ENCODE results near the gene CLEC11A.
A peak's percentile ranks its signal among the peaks of the same experiment; 100 is the strongest.
"Not testable (repeated sequence)": the region's sequence is repeated elsewhere in the genome, so short reads cannot be mapped to it uniquely, and the experiment has no call there.

Gene CLEC11A

DNA sequence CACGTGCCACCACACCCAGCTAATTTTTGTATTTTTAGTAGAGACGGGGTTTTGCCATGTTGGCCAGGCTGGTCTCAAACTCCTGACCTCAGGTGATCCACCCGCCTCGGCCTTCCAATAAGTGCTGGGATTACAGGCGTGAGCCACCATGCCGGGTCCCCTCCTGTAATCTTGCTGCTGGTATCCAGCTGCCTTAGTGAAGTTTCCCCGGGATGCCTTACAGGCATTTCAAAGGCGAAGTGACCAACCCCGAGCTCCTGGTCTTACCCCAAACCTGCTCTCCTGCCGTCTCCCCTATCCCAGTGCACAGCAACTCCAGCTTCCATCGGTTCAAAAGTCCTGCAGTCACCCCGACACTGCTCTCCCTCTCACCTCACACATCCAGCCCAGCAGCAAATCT lies 43.6 kb downstream of the CLEC11A start:
- WGBS (ENCODE audit: extremely low coverage, insufficient coverage, insufficient read length): no CpG with 5 or more reads among the region's 12 CpGs
- not testable (repeated sequence) for H3K9ac ChIP-seq (ENCODE audit: low read length); H3K9me3 ChIP-seq (ENCODE audit: insufficient read depth, low read depth, low read length); H2BK12ac ChIP-seq (ENCODE audit: low read length); H2BK5ac ChIP-seq (ENCODE audit: low read depth, low read length, poor library complexity); H3K79me2 ChIP-seq (ENCODE audit: control insufficient read depth, insufficient read depth, low read length, poor library complexity); H3K4me3 ChIP-seq (ENCODE audit: low read depth, low read length); H3K4ac ChIP-seq (ENCODE audit: low read depth, low read length); H3K4me1 ChIP-seq (ENCODE audit: control insufficient read depth in 1 of 2, insufficient read depth in 2 of 2, low read length in 2 of 2); H2AK5ac ChIP-seq (ENCODE audit: low read length); H3K14ac ChIP-seq (ENCODE audit: low read length); H3K27me3 ChIP-seq (ENCODE audit: insufficient read depth, low read length); H3K36me3 ChIP-seq (ENCODE audit: control insufficient read depth in 1 of 2, insufficient read depth in 2 of 2, low read length in 2 of 2); H2AFZ ChIP-seq (ENCODE audit: insufficient read depth, low read length, poor library complexity); H3K18ac ChIP-seq (ENCODE audit: low read length); H4K12ac ChIP-seq (ENCODE audit: low read depth, low read length); H3K23ac ChIP-seq (ENCODE audit: low read length); H2BK120ac ChIP-seq (ENCODE audit: insufficient read depth, low read length, poor library complexity)
- Histone ChIP-seq H3K27ac (ENCODE audit: low read depth, low read length) (peak overlapping the region; percentile 35), H4K8ac (ENCODE audit: low read depth, low read length) (peak overlapping the region; percentile 71), H3K4me2 (ENCODE audit: low read length) (peak overlapping the region; percentile 3), H4K91ac (ENCODE audit: low read depth, low read length) (peak overlapping the region; percentile 69), H3K79me1 (ENCODE audit: low read length) (peaks cover 13% of the 10 kb centered on the region)
- peak; percentile 85 to 89 for DNase-seq

DNA sequence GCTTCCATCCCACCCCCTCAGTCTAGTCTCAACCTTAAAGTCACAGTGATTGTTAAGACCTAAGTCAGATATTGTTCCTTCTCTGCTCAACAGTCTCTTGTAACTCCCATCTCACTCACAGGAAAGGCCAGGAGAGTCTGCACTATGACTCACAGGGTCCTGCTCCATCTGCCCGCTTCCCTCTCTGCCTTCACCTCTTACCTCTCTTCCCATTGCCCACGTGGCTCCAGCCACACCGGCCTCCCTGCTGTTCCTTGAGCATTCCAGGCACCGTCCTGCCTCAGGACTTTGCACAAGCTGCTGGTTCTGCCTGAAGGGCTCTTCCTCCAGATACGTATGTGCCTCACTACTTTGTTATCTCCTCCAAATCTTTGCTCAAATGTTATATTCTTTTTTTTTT lies 44.1 kb downstream of the CLEC11A start:
- H3K4me3 ChIP-seq (ENCODE audit: low read depth, low read length); H2AFZ ChIP-seq (ENCODE audit: insufficient read depth, low read length, poor library complexity); H4K8ac ChIP-seq (ENCODE audit: low read depth, low read length); H3K36me3 ChIP-seq (ENCODE audit: control insufficient read depth in 1 of 2, insufficient read depth in 2 of 2, low read length in 2 of 2); H4K12ac ChIP-seq (ENCODE audit: low read depth, low read length); H3K4ac ChIP-seq (ENCODE audit: low read depth, low read length); H2BK120ac ChIP-seq (ENCODE audit: insufficient read depth, low read length, poor library complexity); H4K91ac ChIP-seq (ENCODE audit: low read depth, low read length); H3K9ac ChIP-seq (ENCODE audit: low read length); H3K79me2 ChIP-seq (ENCODE audit: control insufficient read depth, insufficient read depth, low read length, poor library complexity); H3K9me3 ChIP-seq (ENCODE audit: insufficient read depth, low read depth, low read length); H2BK5ac ChIP-seq (ENCODE audit: low read depth, low read length, poor library complexity); H3K18ac ChIP-seq (ENCODE audit: low read length); H3K23ac ChIP-seq (ENCODE audit: low read length); H2BK12ac ChIP-seq (ENCODE audit: low read length); H2AK5ac ChIP-seq (ENCODE audit: low read length); H3K4me1 ChIP-seq (ENCODE audit: control insufficient read depth in 1 of 2, insufficient read depth in 2 of 2, low read length in 2 of 2); H3K27me3 ChIP-seq (ENCODE audit: insufficient read depth, low read length); H3K27ac ChIP-seq (ENCODE audit: low read depth, low read length); H3K4me2 ChIP-seq (ENCODE audit: low read length); H3K14ac ChIP-seq (ENCODE audit: low read length): not testable (repeated sequence)
- no CpG with 5 or more reads among the region's 5 CpGs for WGBS (ENCODE audit: extremely low coverage, insufficient coverage, insufficient read length)
- peak; percentile 94 to 96 for DNase-seq
- H3K79me1 ChIP-seq (ENCODE audit: low read length): peaks cover 13% of the 10 kb centered on the region

DNA sequence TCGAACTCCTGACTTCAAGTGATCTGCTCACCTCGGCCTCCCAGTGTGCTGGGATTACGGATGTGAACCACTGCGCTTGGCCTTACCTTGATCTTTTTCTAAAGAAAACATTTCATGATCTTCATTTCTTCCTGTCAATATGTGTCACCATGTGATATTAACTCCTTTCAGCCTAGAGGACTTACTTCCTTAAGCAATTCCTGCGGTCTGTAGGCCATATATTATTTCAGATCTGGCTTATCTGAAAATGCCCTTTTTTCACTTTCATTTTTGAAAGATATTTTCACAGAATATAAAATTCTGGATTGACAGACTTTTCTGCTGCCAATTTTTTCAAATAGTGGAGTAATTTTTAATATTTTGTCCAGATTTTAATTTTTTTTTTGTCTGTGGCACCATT lies 45.1 kb downstream of the CLEC11A start:
- H3K36me3 ChIP-seq (ENCODE audit: control insufficient read depth in 1 of 2, insufficient read depth in 2 of 2, low read length in 2 of 2): no peaks in the 10 kb centered on the region
- peaks cover 11% of the 10 kb centered on the region for H3K79me1 ChIP-seq (ENCODE audit: low read length)
- H3K23ac ChIP-seq (ENCODE audit: low read length): no peak overlapping the region
- no peak overlapping the region for H3K4me2 ChIP-seq (ENCODE audit: low read length)
- peak overlapping the region; percentile 57 for H4K91ac ChIP-seq (ENCODE audit: low read depth, low read length)
- WGBS (ENCODE audit: extremely low coverage, insufficient coverage, insufficient read length): no CpG with 5 or more reads among the region's 5 CpGs
- no peaks in the 10 kb centered on the region for H3K9me3 ChIP-seq (ENCODE audit: insufficient read depth, low read depth, low read length)
- H3K4me3 ChIP-seq (ENCODE audit: low read depth, low read length): no peak overlapping the region
- H4K12ac ChIP-seq (ENCODE audit: low read depth, low read length): no peak overlapping the region
- no peaks in the 10 kb centered on the region for H3K27me3 ChIP-seq (ENCODE audit: insufficient read depth, low read length)
- H2AK5ac ChIP-seq (ENCODE audit: low read length): no peak overlapping the region
- DNase-seq: no peak
- no peak overlapping the region for H3K27ac ChIP-seq (ENCODE audit: low read depth, low read length)
- peaks cover 1% of the 10 kb centered on the region for H3K79me2 ChIP-seq (ENCODE audit: control insufficient read depth, insufficient read depth, low read length, poor library complexity)
- H3K4ac ChIP-seq (ENCODE audit: low read depth, low read length): no peak overlapping the region
- H3K9ac ChIP-seq (ENCODE audit: low read length): no peak overlapping the region
- H2AFZ ChIP-seq (ENCODE audit: insufficient read depth, low read length, poor library complexity): no peak overlapping the region
- no peak overlapping the region for H2BK120ac ChIP-seq (ENCODE audit: insufficient read depth, low read length, poor library complexity)
- no peak overlapping the region for H2BK5ac ChIP-seq (ENCODE audit: low read depth, low read length, poor library complexity)
- peak overlapping the region; percentile 35 for H4K8ac ChIP-seq (ENCODE audit: low read depth, low read length)
- no peak overlapping the region for H3K18ac ChIP-seq (ENCODE audit: low read length)
- peak overlapping the region; percentile 19 for H3K14ac ChIP-seq (ENCODE audit: low read length)
- H2BK12ac ChIP-seq (ENCODE audit: low read length): no peak overlapping the region
- H3K4me1 ChIP-seq (ENCODE audit: control insufficient read depth in 1 of 2, insufficient read depth in 2 of 2, low read length in 2 of 2): peaks cover 0 to 4% of the 10 kb centered on the region in 2 experiments

GRCh38 chr19:50770164-50770563 lies 47.0 kb downstream of the CLEC11A start, which contains the start of gene GPR32:
GPR32 (plus strand) TSS chr19:50770464; CDS start chr19:50770601, 137 bp downstream.
- no CpG with 5 or more reads among the region's 2 CpGs for WGBS (ENCODE audit: extremely low coverage, insufficient coverage, insufficient read length)
- not testable (repeated sequence) for H2BK5ac ChIP-seq (ENCODE audit: low read depth, low read length, poor library complexity)

More at GRCh38 chr19:50770164-50770563, 47.0 kb downstream of the CLEC11A start, which contains the start of gene GPR32:
- not testable (repeated sequence) for H3K4me2 ChIP-seq (ENCODE audit: low read length); H3K36me3 ChIP-seq (ENCODE audit: control insufficient read depth in 1 of 2, insufficient read depth in 2 of 2, low read length in 2 of 2); H3K14ac ChIP-seq (ENCODE audit: low read length); H4K91ac ChIP-seq (ENCODE audit: low read depth, low read length); H4K8ac ChIP-seq (ENCODE audit: low read depth, low read length); H2AK5ac ChIP-seq (ENCODE audit: low read length); H3K4me3 ChIP-seq (ENCODE audit: low read depth, low read length); DNase-seq; H3K79me2 ChIP-seq (ENCODE audit: control insufficient read depth, insufficient read depth, low read length, poor library complexity); H3K4ac ChIP-seq (ENCODE audit: low read depth, low read length); H3K18ac ChIP-seq (ENCODE audit: low read length); H3K79me1 ChIP-seq (ENCODE audit: low read length); H3K27ac ChIP-seq (ENCODE audit: low read depth, low read length); H2BK12ac ChIP-seq (ENCODE audit: low read length); H3K27me3 ChIP-seq (ENCODE audit: insufficient read depth, low read length); H2BK120ac ChIP-seq (ENCODE audit: insufficient read depth, low read length, poor library complexity); H3K23ac ChIP-seq (ENCODE audit: low read length); H3K9me3 ChIP-seq (ENCODE audit: insufficient read depth, low read depth, low read length); H3K4me1 ChIP-seq (ENCODE audit: control insufficient read depth in 1 of 2, insufficient read depth in 2 of 2, low read length in 2 of 2); H2AFZ ChIP-seq (ENCODE audit: insufficient read depth, low read length, poor library complexity); H4K12ac ChIP-seq (ENCODE audit: low read depth, low read length); H3K9ac ChIP-seq (ENCODE audit: low read length)
